HepG2 (cell line): ENCODE measurements around the gene NRSN2. TPM values are rescaled to one million over a fixed set of nuclear protein-coding genes. Genes with fewer than 3 reads are reported as not detected.
A peak's percentile ranks its signal among the peaks of the same experiment; 100 is the strongest.

ENCODE experiments used
- AKNA ChIP-seq: sonication (generic); formaldehyde crosslinking; IDR thresholded peaks from 2 replicates; pipeline ENCODE4 v1.4.0; 2020; ENCODE audit warnings: missing genetic modification reagents, borderline replicate concordance
- NFYC ChIP-seq: IDR thresholded peaks from 2 replicates; pipeline ENCODE4 v1.6.1; 2016; ENCODE audit warnings: missing genetic modification reagents, missing compliant biosample characterization
- SPEN ChIP-seq: sonication (generic); formaldehyde crosslinking; IDR thresholded peaks from 2 replicates; pipeline ENCODE4 v1.5.1; 2020; ENCODE audit warnings: low read depth, mild to moderate bottlenecking, missing genetic modification reagents
- STAG1 ChIP-seq: sonication (generic); formaldehyde crosslinking; IDR thresholded peaks from 2 replicates; pipeline ENCODE4 v1.4.0; 2020; ENCODE audit warnings: missing genetic modification reagents
- YY1 ChIP-seq: IDR thresholded peaks from 2 replicates; pipeline ENCODE4 v1.6.1; 2011; ENCODE audit warnings: low read length, low read depth, moderate library complexity, mild to moderate bottlenecking; ENCODE audit not compliant: insufficient read depth, insufficient replicate concordance
- ZBTB25 ChIP-seq: IDR thresholded peaks from 2 replicates; pipeline ENCODE4 v1.6.1; 2018; ENCODE audit warnings: missing genetic modification reagents
- ZBTB40 ChIP-seq, 2 experiments: fragments of 450-650 bp in 1 of 2; sonication (generic) in 1 of 2; formaldehyde crosslinking in 1 of 2; IDR thresholded peaks; 2 replicates each; pipeline versions ENCODE4 v1.6.1 to v1.8.0; 2016 to 2022; ENCODE audit warnings: antibody characterized with exemption in 1 of 2, mild to moderate bottlenecking in 1 of 2, missing genetic modification reagents in 1 of 2
- ZFP36L2 ChIP-seq: sonication (generic); formaldehyde crosslinking; IDR thresholded peaks from 2 replicates; pipeline ENCODE4 v1.4.0; 2020; ENCODE audit warnings: missing genetic modification reagents
- ZKSCAN8 ChIP-seq: IDR thresholded peaks from 2 replicates; pipeline ENCODE4 v1.6.1; 2016; ENCODE audit warnings: borderline replicate concordance, missing genetic modification reagents, missing compliant biosample characterization
- ZNF10 ChIP-seq: sonication (generic); formaldehyde crosslinking; IDR thresholded peaks from 2 replicates; pipeline ENCODE4 v1.4.0; 2020; ENCODE audit warnings: mild to moderate bottlenecking, low read depth, missing genetic modification reagents, borderline replicate concordance
- ZNF576 ChIP-seq: sonication (generic); formaldehyde crosslinking; IDR thresholded peaks from 2 replicates; pipeline ENCODE4 v1.4.0; 2020; ENCODE audit warnings: mild to moderate bottlenecking, missing genetic modification reagents
- ZNF839 ChIP-seq: sonication (generic); formaldehyde crosslinking; IDR thresholded peaks from 2 replicates; pipeline ENCODE4 v1.4.0; 2020; ENCODE audit warnings: missing genetic modification reagents, mild to moderate bottlenecking, borderline replicate concordance
- polyA plus RNA-seq, 8 experiments: library from polyadenylated mRNA; depleted of rRNA in 3 of 8; stranded (reverse) in 7 of 8; unstranded in 1 of 8; fragments of >200 nt; fragmentation: Illumina TruSeq in 4 of 8; extraction: Trizol in 4 of 8; gene quantifications; 2 replicates each; pipeline versions ENCODE4 v1.2.1 to v1.2.3, GENCODE V29; 2011 to 2016; ENCODE audit warnings: low read depth in 4 of 8, missing spikeins in 1 of 8, mixed read lengths in 1 of 8; ENCODE audit not compliant: insufficient read depth in 1 of 8
- total RNA-seq, 5 experiments: library from RNA; depleted of rRNA; stranded (reverse); fragments of >200 nt; fragmentation: Illumina TruSeq; extraction: Trizol; gene quantifications; 2 replicates each; pipeline ENCODE4 v1.2.3, GENCODE V29; 2016; ENCODE audit warnings: low read depth in 1 of 5

The NRSN2 gene
- total and polyA plus RNA-seq, 2 of the 13 experiments (the other 11 are each of a cell fraction or from before 2014, with no cell fraction given), result 32.3 to 49.4 TPM

- TF ChIP-seq ZNF10 (CRISPR knock-in tag) (no peak), ZNF839 (no peak), SPEN (CRISPR knock-in tag) (no peak; the same call in 1 of the 2 replicates), ZKSCAN8 (CRISPR knock-in tag) (no peak), NFYC (CRISPR knock-in tag) (peak; percentile 87), AKNA (CRISPR knock-in tag) (no peak), ZFP36L2 (CRISPR knock-in tag) (no peak), ZNF576 (CRISPR knock-in tag) (peak; percentile 70; the same call in 1 of the 2 replicates), ZBTB25 (CRISPR knock-in tag) (no peak; the same call in 1 of the 2 replicates), YY1 (no peak), ZBTB40 (IDR thresholded peaks at IDR 0.05) (no peak), ZBTB40 (CRISPR knock-in tag; IDR thresholded peaks at IDR 0.05) (peak; percentile 61; the same call in 1 of the 2 replicates), STAG1 (CRISPR knock-in tag) (no peak)
Measured at GRCh38 chr20:309841-310644, 36.9 kb upstream of the NRSN2 start (continued).
